Tibial nerve (tissue), 4 donors: ENCODE measurements around the gene PTK7. TPM values are rescaled to one million over a fixed set of nuclear protein-coding genes. Genes with fewer than 3 reads are reported as not detected.

Source experiments
- DNase-seq, 2 donors: peaks; one replicate each; pipeline ENCODE4 v3.0.0-alpha.2; 2019; ENCODE audit warnings: low spot score in 2 of 2
- H3K27ac ChIP-seq, 4 donors: fragments of 200-600 bp; sonication (generic) in 3 of 4; one replicate each; pipeline ENCODE4 v1.5.1; 2017 to 2019; ENCODE audit warnings: mild to moderate bottlenecking in 1 of 4
- H3K27me3 ChIP-seq, 2 donors: fragments of 200-600 bp; sonication (generic) in 1 of 2; one replicate each; pipeline versions ENCODE4 v1.5.1 to v1.6.0; 2017 to 2019
- H3K36me3 ChIP-seq, 3 donors: fragments of 200-600 bp; sonication (generic); one replicate each; pipeline ENCODE4 v1.5.1; 2018 to 2019
- H3K4me1 ChIP-seq, 4 donors: fragments of 200-600 bp; sonication (generic) in 3 of 4; one replicate each; pipeline ENCODE4 v1.5.1; 2017 to 2019
- H3K4me3 ChIP-seq, 4 donors: fragments of 200-600 bp; sonication (generic) in 3 of 4; one replicate each; pipeline ENCODE4 v1.5.1; 2017 to 2019; ENCODE audit warnings: mild to moderate bottlenecking in 1 of 4, moderate library complexity in 1 of 4
- H3K9me3 ChIP-seq, 4 donors: fragments of 200-600 bp; sonication (generic) in 3 of 4; one replicate each; pipeline ENCODE4 v1.5.1; 2017 to 2019
- CTCF ChIP-seq, 5 experiments: fragments of 200-600 bp in 3 of 5; fragments of 450-650 bp in 2 of 5; sonication (generic) in 3 of 5; IDR thresholded peaks; one replicate each; pipeline ENCODE4 v1.5.1; 2016 to 2019; ENCODE audit warnings: antibody characterized with exemption in 5 of 5, mild to moderate bottlenecking in 3 of 5, moderate library complexity in 2 of 5
- EP300 ChIP-seq, 2 donors: sonication (generic); formaldehyde crosslinking; IDR thresholded peaks; one replicate each; pipeline ENCODE4 v1.6.1; 2017; ENCODE audit warnings: antibody characterized with exemption in 2 of 2, mild to moderate bottlenecking in 1 of 2
- POLR2A ChIP-seq, 2 donors: fragments of 450-650 bp; IDR thresholded peaks; one replicate each; pipeline ENCODE4 v1.6.1; 2017; ENCODE audit warnings: antibody characterized with exemption in 2 of 2, mild to moderate bottlenecking in 2 of 2, moderate library complexity in 2 of 2
- WGBS, 2 donors: methylation state at CpG; one replicate each; pipeline ENCODE4 v1.1.5; 2018; 5-methylcytosine and 5-hydroxymethylcytosine counted together
- total RNA-seq, 4 donors: library from RNA; depleted of rRNA; stranded (reverse); fragments of >200 nt; gene quantifications; one replicate each; pipeline ENCODE4 v1.1.0, GENCODE V29; 2016

PTK7 gene
- total RNA-seq, 4 donors from 2014 or later: 1.5 to 5.5 (median 3.9) TPM

GRCh38 chr6:43119482-43119881, 43.4 kb downstream of the PTK7 start:
- TF ChIP-seq POLR2A (IDR thresholded peaks at IDR 0.05): no peak
- TF ChIP-seq CTCF (IDR thresholded peaks at IDR 0.05): no peak
- no peak for TF ChIP-seq EP300 (IDR thresholded peaks at IDR 0.05)
- Histone ChIP-seq H3K9me3 (no peaks in the 10 kb centered on the region), H3K4me3 (no peak overlapping the region), H3K27me3 (no peaks in the 10 kb centered on the region), H3K36me3 (no peaks in the 10 kb centered on the region), H3K27ac (no peak overlapping the region), H3K4me1 (peaks cover 0 to 15% (median 0%) of the 10 kb centered on the region in 4 donors)
- 70 to 77% methylated on average over 4 of the region's 4 CpGs for WGBS, 2 donors
- DNase-seq: no peak

- no peak overlapping the region for H3K27ac ChIP-seq
- H3K36me3 ChIP-seq: no peaks in the 10 kb centered on the region
- DNase-seq: no peak
- TF ChIP-seq POLR2A (IDR thresholded peaks at IDR 0.05) (no peak), EP300 (IDR thresholded peaks at IDR 0.05) (no peak), CTCF (IDR thresholded peaks at IDR 0.05) (no peak)
- H3K4me3 ChIP-seq: no peak overlapping the region
- peaks cover 0 to 4% of the 10 kb centered on the region in 2 donors for H3K27me3 ChIP-seq
- H3K9me3 ChIP-seq: no peaks in the 10 kb centered on the region
- 80 to 94% methylated on average over 9 of the region's 9 CpGs for WGBS, 2 donors
- H3K4me1 ChIP-seq: peaks cover 0 to 15% (median 0%) of the 10 kb centered on the region in 4 donors
These were observed 44.1 kb downstream of the PTK7 start for GRCh38 chr6:43120101-43120763.

GRCh38 chr6:43120944-43121913, 45.1 kb downstream of the PTK7 start:
- no peak for TF ChIP-seq CTCF (IDR thresholded peaks at IDR 0.05)
- no peak for TF ChIP-seq POLR2A (IDR thresholded peaks at IDR 0.05)
- peak in 1 of 2 donors; percentile 59 for TF ChIP-seq EP300 (IDR thresholded peaks at IDR 0.05)
- Histone ChIP-seq H3K4me3 (no peak overlapping the region), H3K9me3 (no peaks in the 10 kb centered on the region), H3K36me3 (no peaks in the 10 kb centered on the region), H3K27ac (peak overlapping the region in 2 of 4 donors; percentile 60 to 63), H3K4me1 (peaks cover 0 to 15% (median 0%) of the 10 kb centered on the region in 4 donors), H3K27me3 (peaks cover 0 to 4% of the 10 kb centered on the region in 2 donors)
- peak; percentile 48 to 61 for DNase-seq
- WGBS, 2 donors: 71 to 82% methylated on average over 9 of the region's 9 CpGs

GRCh38 chr6:43122146-43122545, 46.0 kb downstream of the PTK7 start:
- Histone ChIP-seq H3K4me3 (no peak overlapping the region), H3K27ac (no peak overlapping the region), H3K4me1 (peaks cover 0 to 15% (median 0%) of the 10 kb centered on the region in 4 donors), H3K36me3 (no peaks in the 10 kb centered on the region), H3K27me3 (peaks cover 0 to 4% of the 10 kb centered on the region in 2 donors), H3K9me3 (no peaks in the 10 kb centered on the region)
- WGBS, 2 donors: 71 to 100% methylated on average over 1 to 2 of the region's 2 CpGs
- no peak for DNase-seq
- TF ChIP-seq CTCF (IDR thresholded peaks at IDR 0.05): no peak
- no peak for TF ChIP-seq POLR2A (IDR thresholded peaks at IDR 0.05)
- TF ChIP-seq EP300 (IDR thresholded peaks at IDR 0.05): no peak
